H1 (cell line): ENCODE data around the gene OCRL. TPM values are rescaled to one million over a fixed set of nuclear protein-coding genes. Genes with fewer than 3 reads are reported as not detected.

Experiments
- CTCF ChIP-seq, 3 experiments: IDR thresholded peaks; 1 replicate in 2 of 3; 2 replicates in 1 of 3; pipeline versions ENCODE4 v1.5.1 to v1.6.1; 2011; ENCODE audit warnings: low read length in 3 of 3, mild to moderate bottlenecking in 3 of 3, inconsistent platforms in 2 of 3, low read depth in 1 of 3, moderate library complexity in 1 of 3; ENCODE audit not compliant: insufficient read depth in 1 of 3; ENCODE audit errors: control extremely low read depth in 1 of 3
- MAX ChIP-seq: IDR thresholded peaks from 2 replicates; pipeline ENCODE4 v1.6.1; 2012; ENCODE audit warnings: inconsistent platforms
- SIN3A ChIP-seq, 2 experiments: IDR thresholded peaks in 1 of 2; conservative IDR thresholded peaks in 1 of 2; 2 replicates each; pipeline ENCODE4 v1.6.1; 2011 to 2012; ENCODE audit warnings: low read length in 2 of 2, improper control_type of control experiment in 1 of 2, low read depth in 1 of 2, mild to moderate bottlenecking in 1 of 2
- polyA plus RNA-seq, 7 experiments: library from polyadenylated mRNA; depleted of rRNA in 3 of 7; stranded (reverse) in 5 of 7; unstranded in 2 of 7; fragments of >200 nt in 5 of 7; fragments of 200-250 nt in 2 of 7; gene quantifications; 1 replicate in 5 of 7; 2 replicates in 1 of 7; 4 replicates in 1 of 7; pipeline versions ENCODE4 v1.2.1 to v1.2.3, GENCODE V29; 2011 to 2013; ENCODE audit warnings: missing spikeins in 2 of 7, mixed read lengths in 2 of 7
- total RNA-seq: library from RNA; stranded (reverse); fragmentation: NEBNext Ultra II Directional; extraction: Animal tissue kit (Norgen Biotek cat#: 25700); gene quantifications from 2 replicates; pipeline ENCODE4 v1.2.1, GENCODE V29; 2021

OCRL gene
- total and polyA plus RNA-seq, 2 of the 8 experiments (the other 6 are each of a cell fraction or from before 2014, with no cell fraction given): 12.7 to 15.1 TPM

GRCh38 chrX:129629837-129630236 lies 89.8 kb downstream of the OCRL start (continued):
- TF ChIP-seq MAX: no peak
- no peak for TF ChIP-seq CTCF (IDR thresholded peaks at IDR 0.05; ENCODE audit: control extremely low read depth in 1 of 3, insufficient read depth in 1 of 3, low read depth in 1 of 3, low read length in 3 of 3)
- TF ChIP-seq SIN3A (conservative IDR thresholded peaks at IDR 0.05 in 1 of 2, IDR thresholded peaks at IDR 0.05 in 1 of 2; ENCODE audit: low read depth in 1 of 2, low read length in 2 of 2): no peak
